GM18951 (cell line): ENCODE data around the gene MARCHF3.
"Not testable (repeated sequence)": the region's sequence is repeated elsewhere in the genome, so short reads cannot be mapped to it uniquely, and the experiment has no call there.

Source experiments
- POLR2A ChIP-seq: IDR thresholded peaks from 4 replicates; pipeline ENCODE4 v1.6.1; 2011; ENCODE audit warnings: mild to moderate bottlenecking; ENCODE audit not compliant: insufficient read length, insufficient read depth; ENCODE audit errors: extremely low read depth
- in situ Hi-C: fragments of 300-500 bp; cut with MboI; formaldehyde crosslinking; loops from one replicate; pipeline ENCODE4 v1.12.0; 2022; ENCODE audit warnings: low sequenced_read_pairs, mixed read lengths, inconsistent platforms; ENCODE audit not compliant: unreplicated experiment

The MARCHF3 gene

GRCh38 chr5:127063257-127063913 is 33.0 kb upstream of the MARCHF3 start:
- in situ Hi-C loops, result no loop called here

GRCh38 chr5:127061956-127062355 is 31.6 kb upstream of the MARCHF3 start:
- in situ Hi-C loops, result no loop called here
- no peak for TF ChIP-seq POLR2A

More at GRCh38 chr5:127063257-127063913, 33.0 kb upstream of the MARCHF3 start:
- no peak for TF ChIP-seq POLR2A

- in situ Hi-C loops, result no loop called here
- TF ChIP-seq POLR2A, result no peak
Observed at GRCh38 chr5:127061537-127061936, 31.2 kb upstream of the MARCHF3 start.

GRCh38 chr5:127060470-127060985 is 30.2 kb upstream of the MARCHF3 start:
- in situ Hi-C loops, result no loop called here
- no peak for TF ChIP-seq POLR2A

- in situ Hi-C loops, result no loop called here
- TF ChIP-seq POLR2A, result no peak
Observed at GRCh38 chr5:127056896-127057295, 26.5 kb upstream of the MARCHF3 start.

GRCh38 chr5:127055880-127056653 is 25.7 kb upstream of the MARCHF3 start:
- TF ChIP-seq POLR2A, result no peak
- in situ Hi-C loops, result no loop called here

GRCh38 chr5:127053551-127053950 is 23.2 kb upstream of the MARCHF3 start:
- in situ Hi-C loops, result not testable (repeated sequence)

- in situ Hi-C loops, result no loop called here
- no peak for TF ChIP-seq POLR2A
Observed at GRCh38 chr5:127053049-127053448, 22.7 kb upstream of the MARCHF3 start.

GRCh38 chr5:127051591-127051990 is 21.2 kb upstream of the MARCHF3 start:
- in situ Hi-C loops, result no loop called here
- TF ChIP-seq POLR2A, result no peak

GRCh38 chr5:127046343-127047072 is 16.1 kb upstream of the MARCHF3 start:
- no peak for TF ChIP-seq POLR2A
- in situ Hi-C loops, result no loop called here

GRCh38 chr5:127042593-127042992 is 12.2 kb upstream of the MARCHF3 start:
- TF ChIP-seq POLR2A, result no peak
- in situ Hi-C loops, result no loop called here

- no peak for TF ChIP-seq POLR2A
- in situ Hi-C loops, result no loop called here
Observed at GRCh38 chr5:127041571-127041970, 11.2 kb upstream of the MARCHF3 start.

GRCh38 chr5:127040796-127041520 is 10.6 kb upstream of the MARCHF3 start:
- in situ Hi-C loops, result no loop called here
- no peak for TF ChIP-seq POLR2A
